ENCODE results near the gene CMYA5. TPM values are rescaled to one million over a fixed set of nuclear protein-coding genes. Genes with fewer than 3 reads are reported as not detected.
"Not testable (repeated sequence)": the region's sequence is repeated elsewhere in the genome, so short reads cannot be mapped to it uniquely, and the experiment has no call there.

The CMYA5 gene
- polyA plus RNA-seq, 10 donors, result 90.2 to 307 (median 175) TPM

- no peak for DNase-seq
Measured at GRCh38 chr5:79699763-79700400, 10.2 kb downstream of the CMYA5 start.

DNA sequence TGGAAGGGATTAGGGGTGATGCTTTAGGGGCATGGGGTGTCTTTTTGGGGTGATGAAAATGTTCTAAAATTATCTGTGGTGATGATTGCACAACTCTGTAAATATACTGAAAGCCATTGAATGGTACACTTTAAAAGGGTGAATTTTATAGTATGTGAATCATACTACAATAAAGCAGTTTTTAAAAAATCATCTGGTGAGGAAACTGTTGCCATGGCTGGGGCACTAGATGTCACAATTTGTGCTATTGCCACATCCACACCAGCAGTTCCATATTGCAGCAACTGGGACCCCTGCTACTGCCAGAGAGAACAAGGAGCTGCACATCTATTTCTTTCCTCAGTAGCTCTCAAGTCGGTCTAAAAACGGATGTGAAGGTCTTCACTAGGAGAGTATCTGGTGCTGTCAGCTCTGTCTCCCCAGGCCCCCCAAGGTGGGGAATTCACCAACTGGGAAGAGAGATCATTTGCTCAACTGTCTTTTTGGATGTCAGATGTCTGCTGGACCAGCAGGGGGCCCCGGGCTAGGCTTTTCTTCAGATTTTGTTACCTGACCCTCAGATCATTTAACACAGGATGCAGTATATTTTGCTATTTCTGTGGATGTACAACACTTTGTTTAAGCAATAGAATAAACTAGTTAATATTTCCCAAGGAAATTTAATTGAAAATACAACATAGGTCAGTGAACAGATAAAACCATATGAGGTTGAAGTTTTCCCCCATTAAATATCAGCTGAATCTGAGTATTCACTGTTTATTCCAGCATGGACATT is 13.2 kb downstream of the CMYA5 start:
- DNase-seq, result no peak

GRCh38 chr5:79703381-79703645 is 13.7 kb downstream of the CMYA5 start:
- DNase-seq, result no peak

- no peak for DNase-seq
Measured at GRCh38 chr5:79704553-79704952, 14.9 kb downstream of the CMYA5 start.

GRCh38 chr5:79705632-79706031 is 16.0 kb downstream of the CMYA5 start:
- DNase-seq, result no peak

DNA sequence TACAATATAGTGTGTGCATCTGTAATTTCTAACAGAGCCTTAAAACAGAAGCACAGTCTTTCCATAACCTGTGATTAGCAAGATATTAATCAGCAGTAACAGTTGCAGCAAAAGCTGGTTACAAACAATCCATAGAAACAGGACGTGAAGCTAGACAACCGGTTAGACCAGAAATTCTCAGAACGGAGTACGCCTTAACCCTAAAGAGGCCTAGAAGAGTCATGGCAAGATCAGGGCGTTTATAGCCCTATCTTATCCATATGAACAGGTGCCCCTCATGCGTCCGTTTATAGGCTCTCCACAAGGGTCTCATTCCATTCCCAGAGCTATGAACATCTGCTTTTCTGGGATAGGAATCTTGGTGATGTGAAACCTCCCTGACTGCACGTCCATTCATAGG is 16.7 kb downstream of the CMYA5 start:
- not testable (repeated sequence) for DNase-seq

GRCh38 chr5:79707535-79707934 is 17.9 kb downstream of the CMYA5 start:
- DNase-seq, result no peak

GRCh38 chr5:79712741-79713140 is 23.1 kb downstream of the CMYA5 start:
- DNase-seq, result no peak

GRCh38 chr5:79713727-79714126 is 24.1 kb downstream of the CMYA5 start:
- no peak for DNase-seq

DNA sequence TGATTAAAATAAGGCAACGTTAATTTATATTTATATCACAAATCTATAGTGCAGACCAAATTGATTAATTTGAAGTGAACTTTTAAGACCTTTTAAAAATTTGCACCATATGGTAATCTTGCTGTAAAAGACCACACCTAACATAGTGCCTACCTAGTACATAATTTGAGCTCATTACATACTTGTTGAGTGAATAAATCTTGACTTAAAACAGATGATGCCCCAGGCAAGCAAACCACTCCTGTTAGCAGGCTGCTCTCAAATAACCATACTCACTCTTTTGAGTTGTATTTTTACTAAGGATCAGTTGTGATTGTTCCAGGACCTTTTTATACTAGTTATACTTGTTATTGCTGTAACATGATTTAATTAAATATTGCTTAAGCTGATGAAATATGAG is 27.2 kb downstream of the CMYA5 start:
- no peak for DNase-seq

DNA sequence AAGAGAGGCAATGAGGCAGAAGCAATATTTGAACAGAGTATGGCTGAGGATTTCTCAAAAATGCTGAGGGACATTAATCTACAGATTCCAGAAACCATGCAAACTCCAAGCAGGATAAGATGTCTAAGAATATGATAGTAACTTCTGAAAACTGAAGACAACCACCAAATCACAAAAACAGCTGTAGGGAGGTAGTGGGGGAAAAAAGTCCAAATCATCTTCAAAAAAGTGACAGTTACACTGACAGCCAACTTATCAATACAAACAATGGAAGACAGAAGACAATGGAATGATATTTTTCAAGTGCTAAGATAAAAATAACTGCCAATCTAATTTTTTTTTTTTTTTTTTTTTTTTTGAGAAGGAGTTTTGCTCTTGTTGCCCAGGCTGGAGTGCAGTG is 30.5 kb downstream of the CMYA5 start:
- no peak for DNase-seq

DNA sequence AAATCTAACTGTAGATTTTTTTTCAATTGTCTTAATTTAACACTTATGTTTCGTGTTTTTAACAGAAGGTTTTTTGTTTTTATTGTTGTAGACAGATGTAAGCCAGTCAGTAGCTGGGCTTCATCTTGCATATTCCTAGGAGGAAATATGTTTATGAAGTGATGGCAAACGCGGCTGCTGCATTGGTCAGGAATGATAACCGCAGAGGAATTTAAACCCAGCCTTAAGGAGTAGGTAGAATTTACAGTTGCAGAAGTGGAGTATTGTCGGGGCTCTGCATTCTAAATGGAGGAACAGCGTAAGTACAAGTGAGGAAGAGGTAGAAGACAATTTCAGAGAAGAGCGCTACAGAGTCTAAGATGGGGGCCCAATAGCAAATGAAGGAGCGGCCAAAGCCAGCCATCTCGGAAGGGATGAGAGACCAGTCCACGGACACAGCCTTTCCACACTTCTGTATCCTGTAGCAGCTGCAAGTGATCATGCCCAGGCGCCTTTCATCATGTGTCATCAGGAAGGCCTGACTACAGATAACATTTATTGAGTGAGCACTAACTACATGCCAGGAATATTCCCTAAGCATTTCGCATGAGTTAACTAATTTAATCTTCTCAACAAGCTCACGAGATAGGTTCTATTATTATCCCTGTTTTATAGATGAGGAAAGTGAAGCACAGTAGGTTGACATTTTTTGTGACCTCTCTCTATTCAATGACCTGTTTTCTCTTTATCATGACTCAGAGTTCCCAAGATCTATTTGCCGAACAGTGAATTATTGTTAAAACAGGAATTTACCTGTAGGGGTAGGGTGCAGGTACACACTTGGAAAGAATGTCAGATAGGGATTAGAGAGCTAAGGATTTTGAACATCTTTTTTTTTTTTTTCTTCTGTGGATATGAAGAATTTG is 38.1 kb downstream of the CMYA5 start:
- peak in 1 of 3 donors; percentile 10 for DNase-seq

- no peak for DNase-seq
Measured at GRCh38 chr5:79728396-79728795, 38.8 kb downstream of the CMYA5 start.

DNA sequence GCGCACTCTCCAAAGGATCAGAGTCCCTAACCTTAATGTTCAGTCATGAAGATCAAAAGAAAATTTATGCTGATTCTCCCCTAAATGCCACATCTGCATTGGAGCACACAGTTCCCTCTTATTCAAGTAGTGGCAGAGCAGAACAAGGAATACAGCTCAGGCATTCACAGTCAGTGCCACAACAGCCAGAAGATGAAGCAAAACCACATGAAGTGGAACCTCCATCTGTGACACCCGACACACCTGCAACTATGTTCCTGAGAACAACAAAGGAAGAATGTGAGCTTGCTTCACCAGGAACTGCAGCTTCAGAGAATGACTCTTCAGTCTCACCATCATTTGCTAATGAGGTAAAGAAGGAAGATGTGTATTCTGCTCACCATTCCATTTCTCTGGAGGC is 40.0 kb downstream of the CMYA5 start:
- DNase-seq, result no peak

DNA sequence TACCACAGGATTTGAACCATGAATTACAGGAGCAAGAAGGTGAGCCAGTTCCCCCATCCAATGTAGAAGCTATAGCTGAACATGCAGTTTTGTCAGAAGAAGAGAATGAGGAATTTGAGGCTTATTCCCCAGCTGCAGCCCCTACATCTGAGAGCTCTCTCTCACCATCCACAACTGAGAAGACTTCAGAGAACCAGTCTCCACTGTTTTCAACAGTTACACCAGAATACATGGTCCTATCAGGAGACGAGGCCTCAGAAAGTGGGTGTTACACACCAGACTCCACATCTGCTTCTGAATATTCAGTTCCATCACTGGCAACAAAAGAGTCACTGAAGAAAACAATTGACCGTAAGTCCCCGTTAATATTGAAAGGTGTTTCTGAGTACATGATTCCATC is 40.9 kb downstream of the CMYA5 start:
- DNase-seq, result no peak

- DNase-seq, result no peak
Measured at GRCh38 chr5:79731775-79732174, 42.1 kb downstream of the CMYA5 start.

GRCh38 chr5:79736528-79737514 is 47.2 kb downstream of the CMYA5 start:
- DNase-seq, result no peak

- no peak for DNase-seq
Measured at GRCh38 chr5:79738349-79738748, 48.7 kb downstream of the CMYA5 start.

DNA sequence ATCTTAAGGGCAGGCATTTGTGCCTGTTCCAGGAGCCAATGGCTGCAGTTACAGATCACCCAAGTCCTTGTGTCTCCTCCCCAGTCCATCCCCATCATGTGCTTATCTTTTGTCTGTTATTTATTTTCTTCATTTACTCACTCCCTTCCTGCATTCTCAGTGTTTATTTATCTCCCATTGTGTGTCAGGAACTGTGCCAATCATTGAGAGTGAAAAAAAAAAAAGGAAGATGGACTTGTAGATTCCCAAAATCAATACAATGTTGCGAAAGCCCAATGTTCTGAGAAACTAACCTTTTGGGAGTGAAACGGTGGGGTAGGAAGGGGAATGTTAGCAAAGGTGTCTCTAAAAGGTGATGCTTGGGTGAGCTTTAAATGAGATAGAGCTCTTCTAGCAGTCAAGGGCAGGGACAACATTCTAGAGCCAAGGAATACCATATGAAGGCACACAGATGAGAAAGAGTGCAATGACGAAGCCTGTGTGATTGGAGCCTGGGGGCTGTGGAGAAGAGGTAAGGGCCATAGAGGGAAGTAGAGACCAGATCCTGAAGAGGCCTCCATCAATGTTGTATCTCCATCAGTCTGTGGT is 53.0 kb downstream of the CMYA5 start:
- no peak for DNase-seq

DNA sequence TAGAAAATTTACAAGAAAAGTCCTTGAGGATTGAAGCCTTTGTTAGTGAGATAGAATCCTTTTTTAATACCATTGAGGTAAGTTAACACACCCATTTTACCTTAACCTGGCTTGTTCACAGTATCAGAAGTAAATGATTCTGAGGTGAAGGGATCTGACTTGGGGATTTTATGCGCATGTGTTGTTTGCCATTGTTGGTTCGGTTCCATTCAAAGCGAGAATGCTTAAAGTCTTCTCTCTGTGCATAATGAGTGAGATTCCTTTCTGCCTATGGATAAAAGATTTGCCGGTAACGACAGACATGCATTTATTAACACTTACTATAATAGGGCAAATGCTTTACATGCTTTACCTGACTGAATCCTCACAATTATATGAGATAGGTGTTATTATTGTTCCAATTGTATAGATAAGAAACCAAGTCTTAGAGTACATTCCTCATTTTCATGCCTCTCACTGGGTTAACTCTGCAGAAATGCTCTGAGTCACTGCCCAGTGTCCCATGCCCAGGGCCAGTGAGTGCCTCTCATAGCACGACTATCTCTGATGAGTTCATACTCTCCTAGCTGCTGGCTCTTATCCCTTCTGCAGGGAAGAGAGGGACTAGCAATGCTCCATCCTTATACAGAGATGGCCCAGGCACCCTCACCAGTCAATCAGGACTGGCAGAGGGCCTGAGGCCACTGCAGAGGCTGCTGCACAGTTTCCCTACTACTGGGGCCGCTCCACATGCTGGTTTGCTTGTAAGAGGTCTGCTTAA is 54.4 kb downstream of the CMYA5 start:
- DNase-seq, result no peak
